Activated gamma-delta T cell treated with Interleukin-2 at 50 U/mL for 16 hours (primary cell): ENCODE results near the gene CLTCL1.

Source experiments
- DNase-seq: peaks from one replicate; pipeline ENCODE4 v3.0.0-alpha.2; 2020

The CLTCL1 gene

GRCh38 chr22:19193879-19194278, 97.6 kb downstream of the CLTCL1 start:
- no peak for DNase-seq

GRCh38 chr22:19187716-19188563, 103.6 kb downstream of the CLTCL1 start:
- no peak for DNase-seq

DNA sequence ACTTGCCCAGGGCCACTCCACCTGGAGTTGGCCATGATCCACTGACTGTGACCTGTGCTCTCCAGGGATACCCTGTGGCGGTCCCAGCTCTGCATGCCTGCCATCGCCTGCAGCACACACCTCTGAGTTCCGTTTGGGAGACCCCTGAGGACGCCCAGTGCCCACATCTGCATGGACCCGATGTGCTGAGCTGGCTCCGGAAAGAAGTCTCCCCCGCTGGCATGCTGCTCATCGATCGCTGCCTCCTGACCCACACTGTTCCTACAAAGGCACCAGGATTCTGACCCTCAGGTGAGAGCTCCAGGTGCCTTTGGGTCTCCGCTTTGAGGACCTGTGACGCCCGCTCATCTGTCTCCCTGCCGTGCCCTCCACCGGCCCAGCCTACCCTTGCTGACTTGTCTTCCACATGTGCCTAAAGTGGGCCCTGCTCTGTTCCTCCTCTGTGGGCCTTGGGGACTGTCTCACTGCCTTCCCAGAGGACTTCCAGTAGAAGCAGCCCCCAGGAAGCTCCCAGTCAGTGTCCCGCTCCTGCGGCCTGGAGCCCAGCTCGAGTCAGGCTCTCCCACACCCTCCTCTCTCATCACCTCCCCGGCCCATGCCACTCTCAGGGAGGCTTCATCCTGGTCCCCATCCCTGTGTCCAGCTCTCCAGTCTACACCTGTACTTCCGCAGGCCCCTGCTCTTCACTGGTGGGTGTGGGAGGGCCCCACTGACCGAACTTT, 107.1 kb downstream of the CLTCL1 start:
- no peak for DNase-seq

- no peak for DNase-seq
Measured at GRCh38 chr22:19183216-19183615, 108.3 kb downstream of the CLTCL1 start.

DNA sequence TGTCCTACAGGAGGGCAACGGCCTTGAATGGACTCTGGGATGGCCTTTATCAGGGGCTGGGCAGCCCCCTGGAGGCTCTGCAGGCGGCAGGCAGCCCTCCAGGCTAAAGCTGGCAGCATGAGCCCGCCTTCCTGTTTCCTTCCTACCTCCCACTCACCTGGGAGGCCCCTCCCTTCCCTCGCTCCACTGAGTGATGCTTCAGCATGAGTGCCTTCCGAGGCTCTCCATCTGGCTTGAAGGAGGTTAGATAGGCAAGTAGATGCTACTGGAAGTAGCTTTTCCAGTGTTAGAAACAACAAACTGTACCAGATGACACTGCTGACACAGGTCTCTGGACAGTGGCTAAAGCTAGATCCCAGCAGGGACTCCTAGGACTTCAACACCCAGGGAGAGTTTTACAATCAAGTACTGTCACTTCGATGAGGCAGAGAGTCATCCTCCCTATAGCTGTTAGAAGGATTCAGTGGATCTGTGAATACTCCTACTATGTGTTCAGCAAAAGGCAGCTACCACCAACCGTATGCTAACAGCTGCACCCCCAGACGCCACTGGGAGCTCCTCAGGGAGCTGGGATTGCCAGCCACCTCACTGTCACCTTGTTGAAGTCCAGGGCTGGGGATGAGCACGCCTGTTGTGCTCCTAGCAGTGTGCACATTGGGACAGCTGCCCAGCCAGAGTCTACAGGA, 108.9 kb downstream of the CLTCL1 start:
- no peak for DNase-seq

DNA sequence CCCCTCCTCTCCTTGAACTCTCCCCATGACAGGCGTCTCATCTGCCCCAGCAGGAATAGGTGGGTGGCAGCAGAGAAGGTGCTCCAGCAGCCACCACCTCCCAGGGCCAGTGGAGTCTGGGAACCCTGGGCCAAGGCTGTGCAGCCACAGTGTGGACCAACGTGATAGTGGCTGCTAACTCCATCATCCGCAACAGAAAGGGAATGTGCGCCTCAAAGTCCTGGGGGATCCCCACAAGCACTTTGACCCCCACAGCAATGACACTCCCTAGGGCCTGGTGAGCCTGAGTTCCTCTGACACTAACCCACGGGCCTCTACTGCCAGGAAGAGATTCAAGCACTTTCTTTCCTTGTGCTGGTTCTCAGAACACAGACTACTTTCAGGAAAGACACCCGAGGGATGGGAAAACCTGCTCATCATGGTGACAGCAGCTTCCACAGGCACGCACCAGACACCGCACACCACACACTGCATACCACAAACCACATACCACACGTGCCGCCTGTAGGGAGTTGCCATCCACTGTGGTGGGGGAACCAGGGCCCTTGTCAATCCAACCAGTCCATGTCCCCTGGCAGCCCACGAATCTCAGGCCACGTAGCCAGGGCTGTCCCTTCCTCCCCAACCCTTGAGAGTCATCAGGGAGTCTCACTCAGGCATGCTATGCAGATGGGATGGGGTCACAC, 109.6 kb downstream of the CLTCL1 start:
- DNase-seq: no peak

DNA sequence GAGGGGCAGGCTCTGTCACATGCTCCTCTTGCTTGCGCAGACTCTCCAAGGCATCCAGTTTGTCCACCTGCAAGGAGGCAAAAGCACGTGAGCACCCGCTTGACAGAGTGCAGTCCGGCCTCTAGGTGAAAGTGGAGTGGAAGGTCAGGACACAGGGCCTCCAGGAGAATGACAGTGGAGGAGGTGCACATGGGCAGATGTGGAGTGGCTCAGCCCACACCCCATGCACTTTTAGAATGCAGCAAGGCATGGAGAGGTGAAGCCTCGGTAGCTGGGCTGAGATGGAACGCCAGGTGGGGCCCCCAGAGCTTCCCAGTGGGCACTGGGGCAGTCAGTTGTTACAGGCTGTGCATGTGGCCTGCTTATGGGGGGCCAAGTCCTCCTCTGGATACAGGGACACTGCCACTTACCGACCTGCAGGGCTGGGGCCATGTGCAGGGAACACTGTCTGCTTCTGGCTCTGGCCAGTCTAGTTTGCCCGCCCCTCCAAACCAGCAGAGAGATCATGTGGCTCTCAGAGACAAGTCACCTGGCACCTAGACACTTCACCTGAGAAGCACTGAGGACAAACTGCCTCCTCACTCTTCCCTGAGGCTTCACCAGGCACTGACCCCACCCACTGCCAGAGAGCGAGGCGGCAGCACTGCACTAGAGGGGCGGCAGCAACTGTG, 110.6 kb downstream of the CLTCL1 start:
- DNase-seq: no peak

DNA sequence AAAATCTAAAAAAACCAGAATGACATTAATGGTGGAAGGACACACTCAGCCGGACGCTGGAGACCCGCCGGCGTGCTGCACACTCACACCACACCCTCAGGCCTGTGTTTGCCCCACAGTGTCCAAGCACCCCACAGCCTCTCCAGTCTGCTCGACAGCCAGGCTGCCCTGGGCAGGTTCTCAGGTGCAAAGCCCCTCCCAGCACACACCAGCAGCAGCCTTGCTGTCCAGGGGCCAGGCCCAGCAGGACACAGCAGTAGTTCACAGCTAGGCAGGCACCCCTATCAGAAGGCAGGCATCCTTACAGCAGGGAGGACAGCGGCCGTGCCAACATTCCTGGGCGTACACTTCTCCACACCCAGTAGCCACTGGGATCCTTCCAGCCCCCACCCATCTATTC, 111.3 kb downstream of the CLTCL1 start:
- no peak for DNase-seq

GRCh38 chr22:19179497-19180048, 111.9 kb downstream of the CLTCL1 start:
- peak; percentile 31 for DNase-seq

DNA sequence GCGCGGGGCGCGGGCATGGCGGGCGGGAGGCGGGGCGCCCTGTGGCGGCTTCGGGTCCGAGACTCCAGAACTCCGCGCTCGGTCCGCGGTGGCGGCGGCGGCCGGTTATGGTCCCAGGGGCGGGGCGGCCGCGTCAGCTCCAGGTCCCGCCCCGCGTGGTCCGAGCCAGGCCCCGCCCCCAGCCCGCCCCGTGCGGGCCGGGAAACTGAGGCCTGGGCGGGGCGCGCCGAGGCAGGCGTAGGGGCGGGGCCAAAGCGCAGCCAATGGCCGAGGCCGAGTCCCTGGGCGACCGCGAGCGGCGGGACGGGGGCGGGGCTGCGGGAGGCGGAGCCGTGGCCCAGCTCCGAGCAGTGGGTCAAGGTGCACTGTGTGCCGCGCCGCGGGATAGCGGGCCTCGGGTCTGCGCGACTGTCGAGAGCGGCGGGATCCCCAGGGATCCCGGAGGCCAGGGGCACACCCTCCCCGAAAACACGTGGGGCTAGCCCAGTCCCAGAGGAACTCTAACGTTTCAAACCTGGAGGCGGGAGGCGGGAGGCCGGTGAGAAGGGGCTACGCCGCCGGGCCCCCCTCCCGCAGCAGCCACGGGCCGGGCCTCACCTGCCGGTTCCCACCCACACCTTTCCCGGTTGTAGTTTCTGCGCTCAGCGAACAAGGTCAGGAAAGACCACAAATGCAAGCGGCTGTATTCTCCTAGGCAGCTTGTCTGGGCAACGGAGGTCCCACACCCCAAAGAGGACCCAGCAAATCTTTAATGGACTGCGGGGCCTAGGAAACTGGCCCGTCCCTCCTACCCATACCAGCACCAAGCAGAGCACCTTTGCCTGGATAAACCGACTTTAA, 112.6 kb downstream of the CLTCL1 start, which contains the start of gene SLC25A1:
TSS of gene SLC25A1 (minus strand) at position 80 of the 840 bp plus-strand sequence. CDS start at position 17, 63 bp downstream.
- DNase-seq: peak; percentile 65

DNA sequence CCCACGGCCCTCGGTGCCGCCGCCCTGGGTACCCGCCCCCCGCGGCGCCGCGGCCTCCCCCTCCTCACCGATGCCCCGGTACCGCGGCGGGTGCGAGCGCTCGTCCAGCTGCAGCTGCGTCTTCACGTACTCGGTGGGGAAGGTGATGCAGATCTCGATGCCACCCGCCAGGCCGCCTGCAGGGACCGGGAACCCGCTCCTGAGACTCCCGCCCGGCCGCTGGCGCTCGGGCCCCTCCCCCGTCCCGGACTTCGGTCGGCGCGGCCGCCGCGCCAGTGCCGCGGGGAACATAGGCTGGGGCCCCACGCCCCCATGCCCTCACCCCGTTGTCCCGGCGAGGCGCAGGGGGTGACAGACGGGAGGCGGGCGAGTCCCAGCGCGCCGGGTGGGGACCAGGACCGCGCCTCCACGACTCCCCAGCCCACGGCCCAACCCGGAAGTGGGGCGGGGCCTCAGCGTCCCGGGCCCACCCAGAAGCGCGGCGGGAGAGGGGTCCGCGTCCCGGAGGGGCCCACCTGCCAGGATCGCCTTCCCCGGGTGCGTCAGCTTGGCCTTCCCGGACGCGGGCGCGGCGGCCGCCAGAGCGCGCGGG, 113.4 kb downstream of the CLTCL1 start:
- peak; percentile 47 for DNase-seq

DNA sequence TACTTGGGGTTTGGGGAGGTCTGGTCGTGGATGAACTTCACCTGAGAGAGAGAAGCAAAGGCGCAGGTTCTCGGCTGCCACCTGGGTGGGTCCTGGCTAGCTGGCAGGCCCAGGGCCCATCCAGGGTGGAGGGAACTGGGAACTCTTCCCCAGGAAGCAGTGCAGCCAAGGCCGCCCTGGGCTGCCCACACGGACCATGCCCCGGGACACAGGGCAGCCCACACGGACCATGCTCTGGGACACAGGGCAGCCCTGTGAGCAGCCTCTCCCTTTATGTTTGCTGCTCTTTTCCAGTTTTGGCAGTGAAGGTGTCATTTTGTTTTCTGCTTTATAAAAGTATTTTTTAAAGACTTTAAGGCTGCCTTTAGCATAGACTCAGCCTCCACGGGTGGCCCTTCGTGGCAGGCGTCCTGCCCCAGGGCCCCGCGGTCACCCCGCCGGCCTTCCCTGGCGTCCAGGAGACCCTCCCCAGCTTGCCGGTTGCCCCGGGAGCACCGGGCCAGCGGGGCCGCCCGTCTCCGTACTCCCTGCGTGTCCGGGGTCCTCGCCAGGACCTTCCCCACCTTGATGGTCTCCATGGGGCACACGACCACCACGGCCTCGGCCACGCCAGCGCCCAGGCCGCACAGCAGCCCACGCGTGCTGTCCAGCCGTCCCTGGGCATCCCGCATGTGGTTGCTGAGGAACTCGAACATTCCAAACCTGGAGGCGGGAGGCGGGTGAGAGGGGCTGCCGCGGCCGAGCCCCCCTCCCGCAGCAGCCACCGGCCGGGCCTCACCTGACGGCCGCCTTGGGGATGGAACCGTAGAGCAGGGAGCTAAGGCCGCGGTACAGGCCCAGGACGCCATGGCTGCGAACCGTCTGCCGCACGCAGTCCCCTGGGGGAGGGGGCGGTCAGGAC, 114.1 kb downstream of the CLTCL1 start:
- no peak for DNase-seq

GRCh38 chr22:19176732-19177131, 114.8 kb downstream of the CLTCL1 start:
- no peak for DNase-seq

- DNase-seq: no peak
Measured at GRCh38 chr22:19176175-19176643, 115.3 kb downstream of the CLTCL1 start.

DNA sequence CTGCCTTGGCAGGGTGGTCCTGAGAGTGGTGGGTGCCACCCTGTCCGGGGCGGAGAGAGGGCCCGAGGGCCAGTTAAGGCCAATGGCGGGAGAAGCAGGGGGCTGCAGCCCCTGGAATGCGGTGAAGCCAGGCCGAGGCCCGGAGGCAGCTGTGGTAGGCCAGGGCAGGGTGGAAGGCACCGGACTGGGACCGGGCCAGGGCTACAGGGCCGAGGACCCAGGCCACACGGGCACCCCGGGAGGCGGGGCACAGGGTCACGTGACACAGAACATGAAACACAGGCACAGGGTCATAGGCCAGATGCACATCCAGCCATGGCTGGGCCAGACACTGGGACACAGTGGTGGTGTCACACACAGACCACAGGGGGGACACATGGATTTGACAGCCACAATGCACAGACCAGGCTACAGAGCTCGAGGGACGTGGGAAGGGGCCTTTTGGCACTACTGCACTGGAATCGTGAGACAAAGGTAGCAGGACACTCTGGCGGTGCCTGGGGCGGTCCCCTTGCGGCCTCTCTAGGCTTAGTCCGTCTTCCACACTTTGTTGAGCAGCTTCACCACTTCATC, 115.8 kb downstream of the CLTCL1 start:
- no peak for DNase-seq

DNA sequence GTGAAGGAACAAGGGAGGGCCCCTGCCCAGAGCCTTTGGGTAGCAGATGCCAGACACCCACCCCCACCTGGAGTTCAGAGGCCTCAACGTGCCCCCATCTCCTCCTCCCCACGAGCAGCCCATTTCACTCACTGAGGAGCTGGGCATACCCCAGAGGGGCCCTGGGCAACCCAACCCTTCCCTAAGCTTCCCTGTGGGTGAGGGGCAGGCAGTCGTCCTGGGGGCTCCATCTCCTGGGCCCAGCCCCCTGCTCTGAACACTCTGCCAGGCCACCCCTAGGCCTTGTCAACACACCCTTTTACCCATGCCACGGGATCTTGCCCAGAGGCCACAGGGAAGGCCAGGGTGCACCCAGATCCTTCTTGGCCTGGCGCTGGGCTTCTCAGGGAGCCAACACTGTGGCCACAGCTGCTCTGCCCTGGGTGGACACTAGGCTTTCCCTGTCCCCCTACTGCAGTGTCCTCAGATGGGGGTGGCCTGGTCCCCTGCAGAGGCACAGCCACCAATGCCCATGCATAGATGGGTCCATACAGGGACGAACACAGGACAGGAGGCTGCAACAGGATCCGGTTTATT, 116.4 kb downstream of the CLTCL1 start:
- no peak for DNase-seq

- DNase-seq: no peak
Measured at GRCh38 chr22:19174106-19175025, 117.2 kb downstream of the CLTCL1 start.
